T-helper 2 cell treated with Interferon-gamma antibody and Interleukin-4, amounts not matched to agents 100 ng/mL and 5 ng/mL, for 36 hours (primary cell): ENCODE measurements around the gene AP5Z1. TPM values are rescaled to one million over a fixed set of nuclear protein-coding genes. Genes with fewer than 3 reads are reported as not detected.
"Not testable (repeated sequence)": the region's sequence is repeated elsewhere in the genome, so short reads cannot be mapped to it uniquely, and the experiment has no call there.

ENCODE experiments used
- intact Hi-C: fragments of 100-400 bp; cut with micrococcal nuclease; formaldehyde crosslinking; loops from one replicate; pipeline ENCODE4 v1.15.1; 2023
- total RNA-seq: library from RNA; stranded (reverse); gene quantifications from 2 replicates; pipeline ENCODE4 v1.2.3, GENCODE V29; 2022

AP5Z1 gene
- total RNA-seq, 1 donor from 2014 or later = 66.3 TPM

DNA sequence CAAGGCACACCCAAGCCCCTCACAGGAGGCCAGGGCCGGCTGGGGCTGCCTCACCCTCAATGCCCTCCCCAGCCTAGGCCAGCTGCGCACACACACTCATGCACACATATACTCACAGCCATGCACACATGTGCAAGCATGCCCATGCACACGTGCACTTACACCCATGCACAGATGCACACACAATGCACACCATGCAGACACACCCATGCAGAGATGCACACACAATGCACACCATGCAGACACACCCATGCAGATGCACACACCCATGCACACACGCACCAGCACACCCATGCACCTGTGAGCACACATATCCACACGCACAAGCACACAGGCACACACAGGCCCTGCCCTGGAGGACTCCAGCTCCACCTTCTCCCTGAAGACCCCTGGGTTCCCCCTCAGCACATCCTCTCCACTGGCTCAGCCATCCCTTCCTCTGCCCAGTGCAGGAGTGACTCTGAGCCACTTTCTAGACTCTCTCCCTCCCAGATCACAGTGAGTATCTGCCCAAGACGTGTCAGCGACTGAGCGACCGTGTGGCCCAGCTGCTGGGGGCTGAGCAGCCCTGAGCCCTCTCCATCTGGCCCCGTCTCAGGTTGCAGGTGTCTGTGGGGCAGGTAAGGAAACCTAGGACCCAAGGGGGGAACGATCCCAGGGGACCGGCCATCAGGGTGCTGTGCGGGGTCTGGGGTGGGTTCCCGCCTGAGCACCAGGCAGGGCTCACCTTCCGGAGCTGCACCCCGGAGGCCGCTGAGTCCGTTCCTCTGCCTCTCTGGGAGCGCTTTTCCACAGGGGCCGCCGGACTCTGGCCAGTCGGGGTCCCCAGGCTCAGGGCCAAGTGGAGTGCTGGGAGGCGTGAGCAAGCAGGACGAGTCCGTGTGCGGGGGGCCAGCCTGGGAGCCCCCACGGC lies 25.8 kb downstream of the AP5Z1 start:
- intact Hi-C loops = no loop called here

GRCh38 chr7:4801839-4802231 lies 26.4 kb downstream of the AP5Z1 start:
- intact Hi-C loops = no loop called here

DNA sequence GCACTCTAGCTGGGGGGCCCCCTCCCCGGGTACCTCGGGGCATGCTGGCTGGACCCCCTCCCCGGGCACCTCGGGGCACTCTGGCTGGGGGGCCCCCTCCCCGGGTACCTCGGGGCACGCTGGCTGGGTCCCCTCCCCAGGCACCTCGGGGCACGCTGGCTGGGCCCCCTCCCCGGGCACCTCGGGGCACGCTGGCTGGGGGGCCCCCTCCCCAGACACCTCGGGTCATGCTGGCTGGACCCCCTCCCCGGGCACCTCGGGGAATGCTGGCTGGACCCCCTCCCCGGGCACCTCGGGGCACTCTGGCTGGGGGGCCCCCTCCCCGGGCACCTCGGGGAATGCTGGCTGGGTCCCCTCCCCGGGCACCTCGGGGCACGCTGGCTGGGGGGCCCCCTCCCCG lies 27.2 kb downstream of the AP5Z1 start:
- intact Hi-C loops = not testable (repeated sequence)

DNA sequence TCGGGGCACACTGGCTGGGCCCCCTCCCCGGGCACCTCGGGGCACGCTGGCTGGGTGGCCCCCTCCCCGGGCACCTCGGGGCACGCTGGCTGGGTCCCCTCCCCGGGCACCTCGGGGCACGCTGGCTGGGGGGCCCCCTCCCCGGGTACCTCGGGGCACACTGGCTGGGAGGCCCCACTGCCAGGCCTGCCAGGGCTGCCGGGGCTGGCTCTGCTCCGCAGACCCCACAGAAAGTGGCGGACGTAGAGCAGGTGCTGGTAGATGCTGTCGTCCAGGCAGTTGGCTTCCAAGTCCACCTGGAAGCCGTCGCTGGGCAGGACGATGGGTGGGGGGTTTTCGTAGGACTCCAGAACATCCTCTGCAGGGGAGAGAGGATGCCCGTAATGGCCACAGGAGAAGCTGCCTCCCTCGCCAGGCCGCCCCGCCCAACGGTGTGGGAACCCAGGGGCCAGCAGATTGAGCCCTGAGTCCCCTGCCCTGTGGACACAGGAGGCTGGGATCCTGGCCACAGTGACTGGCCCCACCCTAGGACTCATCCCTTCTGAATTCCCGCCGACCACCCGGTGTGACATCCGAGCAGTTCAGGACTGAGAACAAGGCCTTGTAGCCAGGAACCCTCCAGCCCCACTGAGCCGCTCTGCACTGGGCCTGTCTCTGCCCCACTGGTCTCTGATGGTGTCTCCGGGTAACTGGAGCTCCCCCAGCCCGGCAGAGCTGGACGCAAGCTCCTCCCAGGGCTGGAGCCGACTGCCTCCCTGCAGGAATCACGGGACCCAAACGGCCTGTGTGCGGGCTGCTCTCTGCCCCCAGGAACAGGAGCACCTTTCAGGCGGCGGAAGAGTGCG lies 28.2 kb downstream of the AP5Z1 start:
- intact Hi-C loops = no loop called here

DNA sequence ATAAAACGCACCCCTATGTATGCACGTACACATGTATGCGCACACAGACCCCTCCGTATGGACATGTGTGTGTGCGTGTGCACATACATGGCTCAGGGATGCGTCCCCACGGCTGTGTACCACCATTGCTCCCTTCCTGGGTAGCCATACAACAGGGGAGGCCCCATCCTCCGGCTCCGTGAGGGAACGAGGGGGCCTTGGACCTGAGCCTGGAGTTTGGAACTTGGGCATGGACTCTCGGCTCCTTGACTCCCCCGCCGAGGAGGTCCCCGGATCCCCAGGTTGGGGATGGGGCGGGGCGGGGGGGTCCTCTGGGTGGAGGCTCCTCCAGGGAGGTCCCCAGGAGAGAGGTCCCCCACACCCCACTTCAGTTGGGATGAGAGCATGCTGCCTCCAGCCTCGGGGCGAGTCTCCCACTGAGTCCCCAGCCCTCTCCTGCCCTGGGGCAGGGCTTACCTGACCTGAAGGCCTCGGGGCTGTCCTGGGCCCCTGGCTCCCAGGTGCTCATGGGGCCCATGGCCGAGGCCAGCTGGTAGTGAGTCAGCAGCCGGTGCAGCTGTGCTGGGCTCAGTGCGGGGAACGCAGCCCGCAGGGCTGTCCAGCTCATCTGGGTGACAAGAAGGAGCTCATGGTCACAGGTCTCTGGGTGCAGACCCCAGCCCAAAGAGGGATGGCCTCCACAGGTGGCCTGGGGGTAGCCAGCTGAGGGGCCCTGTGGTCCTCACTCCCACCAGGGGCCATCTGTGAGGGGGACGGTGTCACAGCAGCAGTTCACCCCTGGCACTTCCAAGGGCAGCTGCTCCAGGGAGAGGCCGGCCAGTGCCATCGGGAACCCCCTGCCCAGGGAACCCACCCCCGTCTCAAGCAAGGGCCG lies 29.9 kb downstream of the AP5Z1 start:
- intact Hi-C loops = no loop called here

- intact Hi-C loops = no loop called here
Measured at GRCh38 chr7:4805984-4806300, 30.5 kb downstream of the AP5Z1 start.

- intact Hi-C loops = no loop called here
Measured at GRCh38 chr7:4806983-4807597, 31.7 kb downstream of the AP5Z1 start.

DNA sequence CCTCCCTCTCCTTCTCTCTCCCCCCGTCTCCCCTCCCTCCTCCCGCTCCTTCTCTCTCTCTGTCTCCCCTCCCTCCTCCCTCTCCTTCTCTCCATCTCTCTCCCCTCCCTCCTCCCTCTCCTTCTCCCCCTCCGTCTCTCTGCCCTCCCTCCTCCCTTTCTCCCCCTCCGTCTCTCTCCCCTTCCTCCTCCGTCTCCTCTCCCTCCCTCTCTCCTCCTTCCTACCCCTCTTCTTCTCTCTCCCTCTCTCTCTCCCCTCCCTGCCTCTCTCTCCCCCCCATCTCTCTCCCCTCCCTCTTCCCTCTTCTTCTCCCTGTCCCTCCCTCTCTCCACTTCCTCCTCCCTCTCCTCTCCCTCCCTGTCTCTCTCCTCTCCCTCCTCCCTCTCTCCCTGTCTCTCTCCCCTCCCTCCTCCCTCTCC lies 32.2 kb downstream of the AP5Z1 start:
- intact Hi-C loops = no loop called here

DNA sequence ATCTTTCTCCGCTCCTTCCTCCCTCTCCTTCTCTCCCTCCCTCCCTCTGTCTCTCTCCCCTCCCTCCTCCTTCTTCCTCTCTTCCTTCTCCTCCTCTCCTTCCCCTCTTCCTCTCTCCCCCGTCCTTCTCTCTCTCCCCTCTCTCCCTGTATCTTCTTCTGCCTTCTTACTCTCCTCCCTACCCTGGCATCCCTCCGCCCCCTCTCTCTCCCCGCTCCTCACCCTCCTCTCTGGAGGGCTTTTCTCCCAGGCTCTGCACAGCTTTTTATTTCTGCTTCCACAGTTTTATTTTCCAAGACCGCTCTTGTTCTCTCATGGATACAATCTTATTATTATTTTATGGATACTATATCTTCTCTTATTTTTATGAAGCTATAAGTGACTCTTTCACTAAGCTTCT lies 32.6 kb downstream of the AP5Z1 start:
- intact Hi-C loops = no loop called here

DNA sequence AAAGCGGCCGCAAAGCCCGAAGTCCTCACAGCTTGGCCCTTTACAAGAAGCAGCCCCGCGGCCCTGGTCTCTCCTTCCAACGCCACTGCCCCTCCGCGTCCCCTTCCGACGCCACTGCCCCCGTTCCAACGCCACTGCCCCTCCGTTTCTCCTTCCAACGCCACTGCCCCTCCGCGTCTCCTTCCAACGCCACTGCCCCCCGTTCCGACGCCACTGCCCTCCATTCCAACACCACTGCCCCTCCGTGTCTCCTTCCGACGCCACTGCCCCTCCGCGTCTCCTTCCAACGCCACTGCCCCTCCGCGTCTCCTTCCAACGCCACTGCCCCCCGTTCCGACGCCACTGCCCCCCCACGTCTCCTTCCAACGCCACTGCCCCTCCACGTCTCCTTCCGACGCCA lies 33.1 kb downstream of the AP5Z1 start:
- intact Hi-C loops = no loop called here

- intact Hi-C loops = no loop called here
Measured at GRCh38 chr7:4809091-4809591, 33.7 kb downstream of the AP5Z1 start.

GRCh38 chr7:4809666-4810065 lies 34.2 kb downstream of the AP5Z1 start:
- intact Hi-C loops = no loop called here

GRCh38 chr7:4814433-4814832 lies 39.0 kb downstream of the AP5Z1 start:
- intact Hi-C loops = no loop called here

DNA sequence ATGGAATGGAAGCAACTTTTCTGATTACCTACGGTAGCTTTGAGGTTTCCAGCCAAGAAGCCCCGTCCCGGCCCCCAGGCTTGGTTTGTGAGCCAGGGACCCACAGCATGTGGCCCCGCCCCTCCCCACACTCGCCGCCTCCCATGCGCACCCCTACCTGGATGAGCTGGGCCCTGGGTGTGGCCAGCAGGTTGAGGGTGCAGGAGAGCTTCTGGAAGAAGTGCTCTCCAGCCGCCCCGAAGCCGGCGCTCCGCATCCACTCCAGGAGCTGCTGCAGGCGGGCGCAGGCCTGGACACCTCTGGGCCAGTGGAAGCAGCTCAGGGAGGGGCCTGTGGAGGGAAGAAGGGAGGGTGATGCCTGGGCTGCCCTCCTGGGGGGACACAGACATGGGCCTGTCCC lies 39.7 kb downstream of the AP5Z1 start:
- intact Hi-C loops = no loop called here

GRCh38 chr7:4815609-4816418 lies 40.4 kb downstream of the AP5Z1 start:
- intact Hi-C loops = no loop called here

GRCh38 chr7:4816419-4817080 lies 41.1 kb downstream of the AP5Z1 start:
- intact Hi-C loops = no loop called here

GRCh38 chr7:4817178-4817901 lies 41.9 kb downstream of the AP5Z1 start:
- intact Hi-C loops = no loop called here

GRCh38 chr7:4818000-4818794 lies 42.8 kb downstream of the AP5Z1 start:
- intact Hi-C loops = no loop called here
